HL-60 (cell line): ENCODE results near the gene ITGA8.

ENCODE experiments used
- POLR2AphosphoS5 ChIP-seq: IDR thresholded peaks from 2 replicates; pipeline ENCODE4 v1.6.1; 2012; ENCODE audit warnings: low read depth
- REST ChIP-seq: IDR thresholded peaks from 2 replicates; pipeline ENCODE4 v1.6.1; 2012; ENCODE audit warnings: low read depth; ENCODE audit not compliant: insufficient replicate concordance
- TF ChIP-seq, protein P1 (sequence below): IDR thresholded peaks from one replicate; pipeline ENCODE4 v1.5.1; 2011; ENCODE audit warnings: low read length, control low read depth, inconsistent platforms; ENCODE audit not compliant: insufficient read depth

DNA sequence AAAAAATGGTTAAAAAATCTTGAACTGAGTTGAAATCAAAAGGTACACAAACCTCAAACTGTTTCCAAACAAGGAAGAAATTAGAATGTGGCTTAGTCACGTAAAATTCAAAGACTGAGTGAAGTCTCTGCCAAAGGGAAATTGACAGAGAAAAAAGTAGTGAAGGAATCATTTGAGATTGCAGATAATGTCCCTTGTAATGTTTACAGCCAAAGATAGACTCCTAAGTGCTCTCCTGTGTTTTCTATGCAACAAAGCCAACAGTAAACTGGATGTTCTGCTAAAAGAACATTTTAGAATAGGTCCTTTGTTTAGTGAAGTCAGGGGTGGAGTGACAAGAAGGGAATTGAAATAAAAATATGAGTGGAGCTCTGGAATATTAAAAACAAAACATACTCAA, 117.9 kb downstream of the ITGA8 start:
- TF ChIP-seq, protein P1, sequence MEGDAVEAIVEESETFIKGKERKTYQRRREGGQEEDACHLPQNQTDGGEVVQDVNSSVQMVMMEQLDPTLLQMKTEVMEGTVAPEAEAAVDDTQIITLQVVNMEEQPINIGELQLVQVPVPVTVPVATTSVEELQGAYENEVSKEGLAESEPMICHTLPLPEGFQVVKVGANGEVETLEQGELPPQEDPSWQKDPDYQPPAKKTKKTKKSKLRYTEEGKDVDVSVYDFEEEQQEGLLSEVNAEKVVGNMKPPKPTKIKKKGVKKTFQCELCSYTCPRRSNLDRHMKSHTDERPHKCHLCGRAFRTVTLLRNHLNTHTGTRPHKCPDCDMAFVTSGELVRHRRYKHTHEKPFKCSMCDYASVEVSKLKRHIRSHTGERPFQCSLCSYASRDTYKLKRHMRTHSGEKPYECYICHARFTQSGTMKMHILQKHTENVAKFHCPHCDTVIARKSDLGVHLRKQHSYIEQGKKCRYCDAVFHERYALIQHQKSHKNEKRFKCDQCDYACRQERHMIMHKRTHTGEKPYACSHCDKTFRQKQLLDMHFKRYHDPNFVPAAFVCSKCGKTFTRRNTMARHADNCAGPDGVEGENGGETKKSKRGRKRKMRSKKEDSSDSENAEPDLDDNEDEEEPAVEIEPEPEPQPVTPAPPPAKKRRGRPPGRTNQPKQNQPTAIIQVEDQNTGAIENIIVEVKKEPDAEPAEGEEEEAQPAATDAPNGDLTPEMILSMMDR = no peak
- TF ChIP-seq POLR2AphosphoS5 = no peak
- TF ChIP-seq REST = no peak
